Naive thymus-derived CD8-positive, alpha-beta T cell (primary cell): Measurements from ENCODE around the gene HTRA1. TPM values are rescaled to one million over a fixed set of nuclear protein-coding genes. Genes with fewer than 3 reads are reported as not detected.

Experiments used
- ATAC-seq, 2 donors: fragments of 150-1000 bp; cut with Tn5 transposase in 1 of 2; sonication (Bioruptor Pico), chemical (Tn5 transposase) in 1 of 2; 1 replicate in 1 of 2; 2 replicates in 1 of 2; pipeline ENCODE4 v1.10.0; 2021; ENCODE audit warnings: mild to moderate bottlenecking in 2 of 2, moderate library complexity in 2 of 2
- POLR2A ChIA-PET: fragments of 350-600 bp; sonication (Branson Sonifier 250); formaldehyde crosslinking; loops from one replicate; lab custom pipeline; 2021; ENCODE audit warnings: antibody characterized with exemption; lab: Charles Lee
- DNase-seq, 10 donors: peaks; one replicate each; pipeline versions ENCODE4 v3.0.0 to v3.0.0-alpha.2; 2020 to 2022
- H3K27ac Mint-ChIP-seq, 10 donors: one replicate each; pipeline ENCODE4 v1.8.0; 2020 to 2022; ENCODE audit warnings: mild to moderate bottlenecking in 10 of 10, mixed read lengths in 10 of 10, moderate library complexity in 4 of 10, inconsistent platforms in 1 of 10
- H3K27me3 Mint-ChIP-seq, 5 donors: one replicate each; pipeline ENCODE4 v1.8.0; 2021 to 2022; ENCODE audit warnings: mixed read lengths in 5 of 5
- H3K36me3 Mint-ChIP-seq, 3 donors: one replicate each; pipeline ENCODE4 v1.8.0; 2020 to 2022; ENCODE audit warnings: mixed read lengths in 3 of 3, mild to moderate bottlenecking in 2 of 3, inconsistent platforms in 1 of 3
- H3K4me1 Mint-ChIP-seq, 4 donors: one replicate each; pipeline ENCODE4 v1.8.0; 2021 to 2022; ENCODE audit warnings: mixed read lengths in 4 of 4
- H3K4me3 Mint-ChIP-seq, 10 donors: one replicate each; pipeline ENCODE4 v1.8.0; 2020 to 2022; ENCODE audit warnings: mild to moderate bottlenecking in 10 of 10, mixed read lengths in 10 of 10, moderate library complexity in 6 of 10, inconsistent platforms in 1 of 10
- H3K9me3 Mint-ChIP-seq, 9 donors: one replicate each; pipeline ENCODE4 v1.8.0; 2020 to 2022; ENCODE audit warnings: mixed read lengths in 9 of 9, mild to moderate bottlenecking in 3 of 9, inconsistent platforms in 1 of 9, moderate library complexity in 1 of 9
- polyA plus RNA-seq, 3 donors: library from polyadenylated mRNA; unstranded; fragments of 300-500 nt; fragmentation: Illumina TruSeq; gene quantifications; one replicate each; pipeline ENCODE4 v1.2.3, GENCODE V29; 2021
- total RNA-seq, 8 experiments: library from RNA in 2 of 8; stranded (reverse) in 2 of 8; gene quantifications; one replicate each; pipeline ENCODE4 v1.2.3 and lab custom pipeline; 2021 to 2026

HTRA1 gene
- not detected for total RNA-seq
- not detected for polyA plus RNA-seq
- 0 to 0.14 (median 0) reads per million in 6 experiments for total RNA-seq (lab: John Stamatoyannopoulos, UW)

- H3K27ac Mint-ChIP-seq = peak within 1 kb of the TSS in 1 of 10 donors; percentile 46
- no peaks in the 10 kb centered on the region for H3K36me3 Mint-ChIP-seq
- peak in 1 of 2 donors; percentile 41 for ATAC-seq
- peaks cover 40 to 80% (median 57%) of the 10 kb centered on the region in 5 donors for H3K27me3 Mint-ChIP-seq
- H3K4me3 Mint-ChIP-seq = peak within 1 kb of the TSS; percentile 75 to 91 (median 83)
- DNase-seq = no peak
- POLR2A ChIA-PET = no interaction called here
- peaks cover 0 to 2% (median 0%) of the 10 kb centered on the region in 9 donors for H3K9me3 Mint-ChIP-seq
- peaks cover 8 to 16% (median 13%) of the 10 kb centered on the region in 4 donors for H3K4me1 Mint-ChIP-seq
Measured at GRCh38 chr10:122461367-122461728, at the start of gene HTRA1. HTRA1 (plus strand) TSS chr10:122461553; CDS start chr10:122461653, 100 bp downstream.

- Mint-ChIP-seq H3K9me3 (peaks cover 0 to 2% (median 0%) of the 10 kb centered on the region in 9 donors), H3K27me3 (no peaks in the 10 kb centered on the region), H3K27ac (peak overlapping the region in 1 of 10 donors; percentile 98), H3K4me3 (no peak overlapping the region), H3K36me3 (peaks cover 4 to 52% (median 47%) of the 10 kb centered on the region in 3 donors), H3K4me1 (peaks cover 15 to 52% (median 48%) of the 10 kb centered on the region in 4 donors)
- ATAC-seq (no peak), DNase-seq (no peak)
- POLR2A ChIA-PET = interaction anchor here (4.9 kb wide), 1 partner anchor 39 kb away, joined by 31 read pairs; the partner anchor contains the start of gene PLEKHA1
Measured at GRCh38 chr10:122413327-122413726, 48.0 kb upstream of the HTRA1 start.

- peaks cover 4 to 44% (median 44%) of the 10 kb centered on the region in 3 donors for H3K36me3 Mint-ChIP-seq
- peaks cover 0 to 2% (median 0%) of the 10 kb centered on the region in 9 donors for H3K9me3 Mint-ChIP-seq
- H3K27ac Mint-ChIP-seq = peak overlapping the region; percentile 17 to 98 (median 89)
- POLR2A ChIA-PET = interaction anchor here (0.7 to 4.9 kb wide), 2 partner anchors 43 to 125 kb away, joined by 3 to 31 read pairs; partner anchors contain the start of gene PLEKHA1
- ATAC-seq (peak in 1 of 2 donors; percentile 5), DNase-seq (no peak)
- H3K27me3 Mint-ChIP-seq = no peaks in the 10 kb centered on the region
- H3K4me1 Mint-ChIP-seq = peaks cover 30 to 86% (median 76%) of the 10 kb centered on the region in 4 donors
- peak overlapping the region in 9 of 10 donors; percentile 52 to 72 (median 63) for H3K4me3 Mint-ChIP-seq
Measured at GRCh38 chr10:122417667-122418066, 43.7 kb upstream of the HTRA1 start.

- ATAC-seq (no peak), DNase-seq (no peak)
- peaks cover 30 to 94% (median 77%) of the 10 kb centered on the region in 4 donors for H3K4me1 Mint-ChIP-seq
- H3K4me3 Mint-ChIP-seq = peak overlapping the region in 3 of 10 donors; percentile 12 to 41 (median 26)
- peak overlapping the region in 6 of 10 donors; percentile 2 to 98 (median 58) for H3K27ac Mint-ChIP-seq
- no peaks in the 10 kb centered on the region for H3K27me3 Mint-ChIP-seq
- POLR2A ChIA-PET = interaction anchor here (0.8 to 2.7 kb wide), 6 partner anchors 12 to 45 kb away, joined by 3 to 28 read pairs (median 8); partner anchors contain the start of gene PLEKHA1
- peaks cover 4 to 38% (median 34%) of the 10 kb centered on the region in 3 donors for H3K36me3 Mint-ChIP-seq
- peaks cover 0 to 2% (median 0%) of the 10 kb centered on the region in 9 donors for H3K9me3 Mint-ChIP-seq
Measured at GRCh38 chr10:122419016-122419415, 42.3 kb upstream of the HTRA1 start.

DNA sequence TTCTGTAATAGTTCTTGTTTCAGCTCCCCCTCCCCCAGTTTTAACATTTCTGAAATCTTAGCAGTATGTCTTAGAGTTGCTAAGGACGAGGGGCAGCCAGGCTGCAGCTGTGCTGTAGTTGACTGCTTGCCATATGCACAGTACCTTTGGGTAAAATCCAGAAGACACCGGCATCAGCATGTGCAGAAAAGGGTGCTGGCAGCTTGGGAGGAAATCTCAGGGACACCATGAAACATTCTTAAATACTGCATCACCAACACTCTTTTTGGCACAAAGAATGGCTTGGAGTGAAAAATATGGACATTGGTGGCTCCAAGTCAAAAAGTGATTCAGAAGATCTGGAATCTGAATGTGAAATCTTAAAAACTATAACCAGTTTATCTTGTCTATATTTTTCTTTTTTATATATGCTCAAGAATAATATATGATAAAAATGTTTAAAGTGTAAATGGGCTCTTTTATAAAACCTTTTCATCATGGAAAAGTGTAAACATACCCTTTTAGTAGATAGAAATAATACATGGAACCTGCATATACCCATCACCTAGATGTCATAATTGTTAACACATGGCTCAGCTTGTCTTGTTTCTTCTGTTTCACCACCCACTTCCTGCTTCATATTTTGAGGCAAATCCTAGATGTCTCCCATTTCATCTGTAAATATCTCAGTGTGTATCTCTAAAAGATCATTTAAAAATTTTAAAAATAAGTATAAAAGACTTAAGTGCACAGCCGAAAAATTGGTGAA, 41.3 kb upstream of the HTRA1 start:
- peaks cover 0 to 35% (median 31%) of the 10 kb centered on the region in 3 donors for H3K36me3 Mint-ChIP-seq
- H3K27me3 Mint-ChIP-seq = no peaks in the 10 kb centered on the region
- peaks cover 25 to 94% (median 72%) of the 10 kb centered on the region in 4 donors for H3K4me1 Mint-ChIP-seq
- H3K27ac Mint-ChIP-seq = peak overlapping the region in 9 of 10 donors; percentile 65 to 98 (median 93)
- ATAC-seq (no peak), DNase-seq (no peak)
- peaks cover 0 to 2% (median 0%) of the 10 kb centered on the region in 9 donors for H3K9me3 Mint-ChIP-seq
- H3K4me3 Mint-ChIP-seq = peak overlapping the region in 7 of 10 donors; percentile 33 to 79 (median 51)
- POLR2A ChIA-PET = interaction anchor here (1.0 to 2.7 kb wide), 5 partner anchors 13 to 46 kb away, joined by 3 to 28 read pairs (median 9); partner anchors contain the start of gene PLEKHA1

DNA sequence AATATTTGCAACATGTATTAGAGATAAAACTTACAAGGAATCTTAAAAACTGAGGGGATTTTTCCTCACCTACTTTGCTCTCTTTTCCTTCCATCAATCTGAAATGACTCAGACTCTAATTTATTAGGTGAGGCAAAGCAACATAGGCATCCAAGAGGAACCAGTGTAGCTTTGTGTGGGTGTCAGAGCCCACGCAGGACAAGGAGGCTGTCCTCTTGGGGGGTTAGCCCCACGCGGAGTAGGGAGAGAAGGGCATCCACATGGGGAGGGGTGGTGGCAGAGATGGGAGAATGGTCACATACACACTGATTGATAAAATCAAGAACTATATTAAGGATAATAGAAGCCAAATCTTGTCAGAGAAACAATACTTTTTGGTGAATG, 40.7 kb upstream of the HTRA1 start:
- Mint-ChIP-seq H3K27me3 (no peaks in the 10 kb centered on the region), H3K27ac (peak overlapping the region; percentile 83 to 98 (median 92)), H3K9me3 (peaks cover 0 to 2% (median 0%) of the 10 kb centered on the region in 9 donors), H3K4me3 (peak overlapping the region in 9 of 10 donors; percentile 31 to 79 (median 58)), H3K4me1 (peaks cover 25 to 89% (median 69%) of the 10 kb centered on the region in 4 donors), H3K36me3 (peaks cover 0 to 36% (median 31%) of the 10 kb centered on the region in 3 donors)
- DNase-seq (no peak), ATAC-seq (no peak)
- POLR2A ChIA-PET = interaction anchor here (2.2 to 2.7 kb wide), 3 partner anchors 13 to 46 kb away, joined by 9 to 28 read pairs (median 14); partner anchors contain the start of gene PLEKHA1

GRCh38 chr10:122421054-122421625, 40.2 kb upstream of the HTRA1 start:
- POLR2A ChIA-PET = interaction anchor here (3.6 kb wide), 1 partner anchor 46 kb away, joined by 30 read pairs; the partner anchor contains the start of gene PLEKHA1
- peak in 1 of 10 donors; percentile 43 for DNase-seq
- peaks cover 0 to 2% (median 0%) of the 10 kb centered on the region in 9 donors for H3K9me3 Mint-ChIP-seq
- H3K4me3 Mint-ChIP-seq = peak overlapping the region in 9 of 10 donors; percentile 20 to 79 (median 58)
- peak overlapping the region; percentile 83 to 98 (median 92) for H3K27ac Mint-ChIP-seq
- H3K27me3 Mint-ChIP-seq = no peaks in the 10 kb centered on the region
- peak in 1 of 2 donors; percentile 69 for ATAC-seq
- H3K4me1 Mint-ChIP-seq = peaks cover 23 to 88% (median 68%) of the 10 kb centered on the region in 4 donors
- H3K36me3 Mint-ChIP-seq = peaks cover 0 to 31% (median 30%) of the 10 kb centered on the region in 3 donors

DNA sequence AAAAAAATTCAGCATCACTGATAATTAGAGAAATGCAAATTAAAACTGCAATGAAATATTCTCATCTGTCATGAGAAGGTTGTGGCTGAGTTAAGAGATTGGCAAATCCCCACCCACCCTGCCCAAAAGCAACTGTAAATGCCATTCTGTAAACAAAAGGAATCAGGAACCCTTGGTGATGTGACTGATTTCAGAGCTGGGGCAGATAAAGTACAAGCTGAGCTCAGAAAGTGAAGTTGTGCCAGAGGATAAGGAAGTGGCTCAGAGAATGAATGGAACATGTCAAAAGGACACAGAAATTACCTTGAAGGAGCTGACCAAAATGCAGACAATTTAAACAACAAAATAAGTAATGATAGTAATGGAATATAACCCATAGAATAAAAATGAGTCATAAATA, 39.6 kb upstream of the HTRA1 start:
- H3K4me3 Mint-ChIP-seq = peak overlapping the region in 9 of 10 donors; percentile 55 to 73 (median 66)
- H3K9me3 Mint-ChIP-seq = peaks cover 0 to 2% (median 0%) of the 10 kb centered on the region in 9 donors
- H3K36me3 Mint-ChIP-seq = peaks cover 2 to 31% (median 27%) of the 10 kb centered on the region in 3 donors
- peaks cover 19 to 86% (median 65%) of the 10 kb centered on the region in 4 donors for H3K4me1 Mint-ChIP-seq
- H3K27ac Mint-ChIP-seq = peak overlapping the region; percentile 78 to 98 (median 92)
- no peak for ATAC-seq
- POLR2A ChIA-PET = interaction anchor here (0.8 to 3.6 kb wide), 2 partner anchors 47 to 50 kb away, joined by 3 to 30 read pairs; partner anchors contain the start of gene PLEKHA1
- H3K27me3 Mint-ChIP-seq = no peaks in the 10 kb centered on the region
- no peak for DNase-seq

- H3K4me3 Mint-ChIP-seq = peak overlapping the region in 9 of 10 donors; percentile 25 to 73 (median 66)
- H3K27me3 Mint-ChIP-seq = no peaks in the 10 kb centered on the region
- no peaks in the 10 kb centered on the region for H3K9me3 Mint-ChIP-seq
- POLR2A ChIA-PET = interaction anchor here (0.8 to 3.6 kb wide), 3 partner anchors 48 to 54 kb away, joined by 3 to 30 read pairs (median 3); partner anchors contain the start of gene PLEKHA1
- DNase-seq (peak in 2 of 10 donors; percentile 14 to 16), ATAC-seq (peak; percentile 66 to 76)
- H3K36me3 Mint-ChIP-seq = peaks cover 6 to 31% (median 29%) of the 10 kb centered on the region in 3 donors
- peaks cover 23 to 86% (median 66%) of the 10 kb centered on the region in 4 donors for H3K4me1 Mint-ChIP-seq
- peak overlapping the region; percentile 80 to 98 (median 92) for H3K27ac Mint-ChIP-seq
Measured at GRCh38 chr10:122422266-122422989, 38.9 kb upstream of the HTRA1 start.

DNA sequence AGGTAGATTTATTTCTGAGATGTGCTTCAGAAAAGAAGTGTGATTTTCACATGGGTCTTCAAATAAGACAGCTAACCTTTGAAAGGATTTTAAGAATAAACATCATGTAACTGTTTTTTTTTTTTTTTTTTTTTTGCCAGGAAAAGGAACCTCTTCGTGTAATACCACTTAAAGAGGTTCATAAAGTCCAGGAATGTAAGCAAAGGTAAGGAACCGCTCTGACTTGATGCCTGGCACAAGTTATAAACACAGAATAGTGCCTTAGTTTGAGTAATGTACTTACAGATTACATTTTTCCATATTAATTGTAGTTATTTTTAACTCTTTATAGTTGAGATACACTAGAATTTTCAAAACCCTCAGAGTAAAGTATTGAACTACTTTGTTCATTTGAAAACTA, 37.3 kb upstream of the HTRA1 start:
- Mint-ChIP-seq H3K36me3 (peaks cover 6 to 27% (median 25%) of the 10 kb centered on the region in 3 donors), H3K27ac (peak overlapping the region in 7 of 10 donors; percentile 29 to 82 (median 70)), H3K4me1 (peaks cover 25 to 79% (median 57%) of the 10 kb centered on the region in 4 donors), H3K27me3 (no peaks in the 10 kb centered on the region), H3K4me3 (peak overlapping the region in 2 of 10 donors; percentile 22 to 29), H3K9me3 (no peaks in the 10 kb centered on the region)
- DNase-seq (no peak), ATAC-seq (no peak)
- POLR2A ChIA-PET = interaction anchor here (0.6 to 3.6 kb wide), 4 partner anchors 9 to 49 kb away, joined by 3 to 30 read pairs (median 4); partner anchors contain the start of gene PLEKHA1

- H3K27ac Mint-ChIP-seq = peak overlapping the region; percentile 28 to 92 (median 79)
- H3K4me1 Mint-ChIP-seq = peaks cover 17 to 60% (median 33%) of the 10 kb centered on the region in 4 donors
- POLR2A ChIA-PET = interaction anchor here (1.5 kb wide), 1 partner anchor 52 kb away, joined by 10 read pairs; the partner anchor contains the start of gene PLEKHA1
- peak overlapping the region in 8 of 10 donors; percentile 1 to 46 (median 32) for H3K4me3 Mint-ChIP-seq
- no peaks in the 10 kb centered on the region for H3K27me3 Mint-ChIP-seq
- no peak for ATAC-seq
- no peak for DNase-seq
- no peaks in the 10 kb centered on the region for H3K9me3 Mint-ChIP-seq
- peaks cover 6 to 37% (median 19%) of the 10 kb centered on the region in 3 donors for H3K36me3 Mint-ChIP-seq
Measured at GRCh38 chr10:122426829-122427228, 34.5 kb upstream of the HTRA1 start.
